Loucy (cell line): ENCODE data around the gene CMTM8.
A peak's percentile ranks its signal among the peaks of the same experiment; 100 is the strongest.
"Not testable (repeated sequence)": the region's sequence is repeated elsewhere in the genome, so short reads cannot be mapped to it uniquely, and the experiment has no call there.

Experiments used
- H2AFZ ChIP-seq: fragments of 200-600 bp; sonication (generic); 2 replicates; pipeline ENCODE4 v1.6.0; 2016; ENCODE audit warnings: antibody characterized with exemption, mild to moderate bottlenecking, low read length, moderate library complexity
- H3F3A ChIP-seq: fragments of 200-600 bp; 2 replicates; pipeline ENCODE4 v1.6.0; 2016; ENCODE audit warnings: antibody characterized with exemption, low read depth, mild to moderate bottlenecking
- H3K27me3 ChIP-seq: fragments of 200-600 bp; sonication (generic); 2 replicates; pipeline ENCODE4 v1.6.1; 2014; ENCODE audit warnings: low read length, mild to moderate bottlenecking; ENCODE audit not compliant: insufficient read depth, poor library complexity, severe bottlenecking
- H3K36me3 ChIP-seq: fragments of 200-600 bp; sonication (generic); 2 replicates; pipeline ENCODE4 v1.6.1; 2016; ENCODE audit warnings: low read length; ENCODE audit not compliant: insufficient read depth
- H3K4me1 ChIP-seq: fragments of 200-600 bp; sonication (generic); 2 replicates; pipeline ENCODE4 v1.5.1; 2014; ENCODE audit warnings: low read length, mild to moderate bottlenecking; ENCODE audit not compliant: insufficient read depth, poor library complexity, severe bottlenecking
- H3K4me2 ChIP-seq: fragments of 200-600 bp; sonication (generic); 2 replicates; pipeline ENCODE4 v1.6.0; 2014; ENCODE audit warnings: antibody characterized with exemption, low read length, low read depth, mild to moderate bottlenecking; ENCODE audit not compliant: poor library complexity, severe bottlenecking
- H3K4me3 ChIP-seq: fragments of 200-600 bp; sonication (generic); 2 replicates; pipeline ENCODE4 v1.5.1; 2014; ENCODE audit warnings: low read length, mild to moderate bottlenecking, mixed read lengths; ENCODE audit not compliant: poor library complexity, severe bottlenecking
- H3K79me2 ChIP-seq: fragments of 200-600 bp; sonication (generic); 2 replicates; pipeline ENCODE4 v1.6.1; 2014; ENCODE audit warnings: low read length; ENCODE audit not compliant: insufficient read depth
- H3K9ac ChIP-seq: fragments of 200-600 bp; sonication (generic); 2 replicates; pipeline ENCODE4 v1.6.0; 2014; ENCODE audit warnings: mild to moderate bottlenecking, low read depth, low read length, moderate library complexity; ENCODE audit not compliant: poor library complexity, severe bottlenecking
- H3K9me2 ChIP-seq: fragments of 200-600 bp; sonication (generic); replicated peaks from 2 replicates; pipeline ENCODE4 v1.6.1; 2016; ENCODE audit warnings: low read depth, low read length, mixed read lengths
- H3K9me3 ChIP-seq: fragments of 200-600 bp; sonication (generic); 2 replicates; pipeline ENCODE4 v1.6.1; 2014; ENCODE audit warnings: mild to moderate bottlenecking, antibody characterized with exemption, low read length, low read depth; ENCODE audit not compliant: insufficient read depth
- H4K20me1 ChIP-seq: fragments of 200-600 bp; sonication (generic); 2 replicates; pipeline ENCODE4 v1.6.0; 2014; ENCODE audit warnings: antibody characterized with exemption, low read length, mild to moderate bottlenecking; ENCODE audit not compliant: insufficient read depth, poor library complexity, severe bottlenecking
- EZH2phosphoT487 ChIP-seq: fragments of 200-600 bp; IDR thresholded peaks from 2 replicates; pipeline ENCODE4 v1.6.1; 2018; ENCODE audit warnings: antibody characterized with exemption, mild to moderate bottlenecking, moderate library complexity, borderline replicate concordance
- TF ChIP-seq, protein P1 (sequence below): fragments of 200-600 bp; sonication (generic); conservative IDR thresholded peaks from 2 replicates; pipeline ENCODE4 v1.5.1; 2014; ENCODE audit warnings: mild to moderate bottlenecking, antibody characterized with exemption, low read length

The CMTM8 gene, protein sequence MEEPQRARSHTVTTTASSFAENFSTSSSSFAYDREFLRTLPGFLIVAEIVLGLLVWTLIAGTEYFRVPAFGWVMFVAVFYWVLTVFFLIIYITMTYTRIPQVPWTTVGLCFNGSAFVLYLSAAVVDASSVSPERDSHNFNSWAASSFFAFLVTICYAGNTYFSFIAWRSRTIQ

DNA sequence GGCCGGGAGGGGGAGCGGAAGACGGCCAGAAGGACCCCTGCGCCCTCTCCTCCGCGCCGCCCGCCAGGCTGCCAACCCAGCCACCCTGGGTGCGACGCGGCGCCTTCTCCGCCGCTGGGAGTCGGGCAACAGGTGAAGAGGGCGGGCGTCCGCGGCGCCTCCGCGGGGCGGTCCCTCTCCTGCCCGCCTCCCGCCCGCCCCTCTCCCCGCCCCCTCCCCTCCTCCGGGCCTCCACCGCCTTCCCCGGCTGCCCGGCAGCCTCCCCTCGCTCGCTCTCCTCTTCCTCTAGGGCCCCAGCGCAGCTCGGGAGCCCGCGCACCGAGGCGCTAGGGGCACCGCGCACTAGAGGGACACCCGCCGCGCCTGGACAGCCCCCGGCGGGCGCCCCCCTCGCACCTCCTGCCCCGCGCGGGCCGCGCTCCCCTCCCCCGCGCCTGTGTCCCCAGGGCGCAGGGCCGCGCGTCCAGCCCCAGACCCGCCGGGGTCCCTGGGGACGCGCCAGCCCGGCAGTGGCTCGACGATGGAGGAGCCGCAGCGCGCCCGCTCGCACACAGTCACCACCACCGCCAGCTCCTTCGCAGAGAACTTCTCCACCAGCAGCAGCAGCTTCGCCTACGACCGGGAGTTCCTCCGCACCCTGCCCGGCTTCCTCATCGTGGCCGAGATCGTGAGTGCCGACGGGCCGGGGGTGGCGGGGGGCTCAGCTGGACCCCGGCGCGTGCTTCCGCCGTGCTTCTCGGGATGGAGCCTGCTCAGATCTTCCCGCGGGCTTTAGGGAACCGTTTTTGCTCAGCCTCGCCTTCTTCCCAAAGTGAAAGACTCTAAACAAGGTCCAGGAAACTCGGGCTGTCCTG, at the start of gene CMTM8:
TSS of gene CMTM8 (plus strand) at position 228 of the 854 bp plus-strand sequence. CDS start at position 521, 293 bp downstream.
- Histone ChIP-seq H3K36me3 (no peaks in the 10 kb centered on the region), H3K27me3 (no peaks in the 10 kb centered on the region), H3K9me3 (no peaks in the 10 kb centered on the region), H2AFZ (peak within 1 kb of the TSS; percentile 91), H4K20me1 (no peaks in the 10 kb centered on the region), H3K4me1 (peaks cover 8% of the 10 kb centered on the region), H3F3A (no peaks in the 10 kb centered on the region), H3K9ac (peak within 1 kb of the TSS; percentile 49), H3K4me3 (peak within 1 kb of the TSS; percentile 75), H3K4me2 (peak within 1 kb of the TSS; percentile 65), H3K9me2 (no peaks in the 10 kb centered on the region), H3K79me2 (no peaks in the 10 kb centered on the region)
- TF ChIP-seq EZH2phosphoT487, result no peak
- TF ChIP-seq, protein P1, sequence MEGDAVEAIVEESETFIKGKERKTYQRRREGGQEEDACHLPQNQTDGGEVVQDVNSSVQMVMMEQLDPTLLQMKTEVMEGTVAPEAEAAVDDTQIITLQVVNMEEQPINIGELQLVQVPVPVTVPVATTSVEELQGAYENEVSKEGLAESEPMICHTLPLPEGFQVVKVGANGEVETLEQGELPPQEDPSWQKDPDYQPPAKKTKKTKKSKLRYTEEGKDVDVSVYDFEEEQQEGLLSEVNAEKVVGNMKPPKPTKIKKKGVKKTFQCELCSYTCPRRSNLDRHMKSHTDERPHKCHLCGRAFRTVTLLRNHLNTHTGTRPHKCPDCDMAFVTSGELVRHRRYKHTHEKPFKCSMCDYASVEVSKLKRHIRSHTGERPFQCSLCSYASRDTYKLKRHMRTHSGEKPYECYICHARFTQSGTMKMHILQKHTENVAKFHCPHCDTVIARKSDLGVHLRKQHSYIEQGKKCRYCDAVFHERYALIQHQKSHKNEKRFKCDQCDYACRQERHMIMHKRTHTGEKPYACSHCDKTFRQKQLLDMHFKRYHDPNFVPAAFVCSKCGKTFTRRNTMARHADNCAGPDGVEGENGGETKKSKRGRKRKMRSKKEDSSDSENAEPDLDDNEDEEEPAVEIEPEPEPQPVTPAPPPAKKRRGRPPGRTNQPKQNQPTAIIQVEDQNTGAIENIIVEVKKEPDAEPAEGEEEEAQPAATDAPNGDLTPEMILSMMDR, result no peak

DNA sequence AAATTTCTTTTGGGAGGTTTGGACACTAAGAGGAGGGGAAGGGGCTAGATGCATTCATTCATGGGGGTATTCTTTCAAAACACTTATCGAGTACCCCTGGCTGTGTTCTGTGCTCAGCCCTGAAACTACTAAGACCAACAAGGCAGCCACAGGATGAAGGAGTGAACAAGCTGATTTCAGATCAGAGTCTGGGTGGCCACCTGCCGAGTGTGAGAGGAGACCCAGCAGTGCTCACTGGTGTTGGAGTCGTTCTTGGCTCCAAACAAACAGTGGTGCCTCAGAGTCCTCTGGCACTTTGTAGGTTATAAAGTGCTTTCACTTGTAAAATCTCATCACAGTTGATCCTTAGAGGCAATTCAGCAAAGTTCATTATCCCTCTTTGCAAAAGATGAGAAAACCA, 48.8 kb upstream of the CMTM8 start:
- no peaks in the 10 kb centered on the region for H3K9me3 ChIP-seq
- H3K27me3 ChIP-seq, result no peaks in the 10 kb centered on the region
- H4K20me1 ChIP-seq, result no peaks in the 10 kb centered on the region
- TF ChIP-seq, protein P1, result no peak
- no peak for TF ChIP-seq EZH2phosphoT487
- no peak overlapping the region for H3K9ac ChIP-seq
- no peaks in the 10 kb centered on the region for H3K36me3 ChIP-seq
- no peak overlapping the region for H3K4me2 ChIP-seq
- H3K4me1 ChIP-seq, result no peaks in the 10 kb centered on the region
- H3K4me3 ChIP-seq, result no peak overlapping the region
- no peaks in the 10 kb centered on the region for H3F3A ChIP-seq
- no peak overlapping the region for H2AFZ ChIP-seq
- no peaks in the 10 kb centered on the region for H3K79me2 ChIP-seq
- no peaks in the 10 kb centered on the region for H3K9me2 ChIP-seq

DNA sequence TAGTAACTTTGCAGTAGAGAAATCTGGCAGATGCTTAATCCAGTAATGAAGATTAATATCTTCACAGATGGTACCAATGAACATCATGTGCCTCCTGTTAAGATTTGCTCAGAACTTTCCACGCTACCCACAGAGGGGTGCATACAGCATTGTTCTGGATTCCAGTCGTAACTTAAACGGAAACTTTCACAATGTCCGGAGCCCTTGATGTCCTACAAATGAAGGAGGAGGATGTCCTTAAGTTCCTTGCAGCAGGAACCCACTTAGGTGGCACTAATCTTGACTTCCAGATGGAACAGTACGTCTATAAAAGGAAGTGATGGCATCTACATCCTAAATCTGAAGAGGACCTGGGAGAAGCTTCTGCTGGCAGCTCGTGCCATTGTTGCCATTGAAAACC, 47.9 kb upstream of the CMTM8 start:
- not testable (repeated sequence) for H4K20me1 ChIP-seq, H3K4me2 ChIP-seq, H3K9me3 ChIP-seq, H3K9ac ChIP-seq, H2AFZ ChIP-seq, H3K79me2 ChIP-seq, H3K4me3 ChIP-seq, H3K36me3 ChIP-seq, H3K9me2 ChIP-seq, H3K27me3 ChIP-seq, H3K4me1 ChIP-seq, H3F3A ChIP-seq
